Spleen (tissue), 11 donors: ENCODE results near the gene RPS18. TPM values are rescaled to one million over a fixed set of nuclear protein-coding genes. Genes with fewer than 3 reads are reported as not detected.

Experiments
- DNase-seq: peaks from one replicate; pipeline ENCODE4 v3.0.0-alpha.2; 2020
- H3K27ac ChIP-seq, 8 donors: fragments of 200-600 bp; sonication (generic) in 7 of 8; 1 replicate in 4 of 8; 2 replicates in 4 of 8; pipeline versions ENCODE4 v1.5.0 to v1.8.0; 2016 to 2021; ENCODE audit warnings: inconsistent platforms in 4 of 8, mild to moderate bottlenecking in 4 of 8, moderate library complexity in 1 of 8
- H3K27me3 ChIP-seq, 7 donors: fragments of 200-600 bp; sonication (generic) in 6 of 7; replicated peaks in 1 of 7; 1 replicate in 4 of 7; 2 replicates in 3 of 7; pipeline versions ENCODE4 v1.5.0 to v1.8.0; 2016 to 2021; ENCODE audit warnings: inconsistent platforms in 3 of 7, mild to moderate bottlenecking in 1 of 7
- H3K36me3 ChIP-seq, 6 donors: fragments of 200-600 bp; sonication (generic) in 5 of 6; 1 replicate in 4 of 6; 2 replicates in 2 of 6; pipeline versions ENCODE4 v1.5.0 to v1.8.0; 2016 to 2021; ENCODE audit warnings: inconsistent platforms in 2 of 6
- H3K4me1 ChIP-seq, 6 donors: fragments of 200-600 bp; sonication (generic) in 5 of 6; 1 replicate in 3 of 6; 2 replicates in 3 of 6; pipeline versions ENCODE4 v1.5.0 to v1.8.0; 2016 to 2021; ENCODE audit warnings: inconsistent platforms in 3 of 6
- H3K4me3 ChIP-seq, 8 donors: fragments of 200-600 bp; sonication (generic) in 7 of 8; 1 replicate in 4 of 8; 2 replicates in 4 of 8; pipeline versions ENCODE4 v1.5.0 to v1.8.0; 2016 to 2021; ENCODE audit warnings: inconsistent platforms in 4 of 8, mild to moderate bottlenecking in 4 of 8, moderate library complexity in 2 of 8
- H3K9me3 ChIP-seq, 8 donors: fragments of 200-600 bp; sonication (generic) in 7 of 8; 1 replicate in 4 of 8; 2 replicates in 4 of 8; pipeline versions ENCODE4 v1.5.0 to v1.8.0; 2016 to 2021; ENCODE audit warnings: inconsistent platforms in 4 of 8
- CTCF ChIP-seq, 11 experiments: fragments of 200-600 bp in 7 of 11; fragments of 450-650 bp in 4 of 11; sonication (generic) in 4 of 11; IDR thresholded peaks in 8 of 11; conservative IDR thresholded peaks in 3 of 11; 1 replicate in 7 of 11; 2 replicates in 4 of 11; pipeline versions ENCODE4 v1.4.0 to v1.8.0; 2016 to 2021; ENCODE audit warnings: antibody characterized with exemption in 11 of 11, inconsistent platforms in 4 of 11, mild to moderate bottlenecking in 1 of 11
- POLR2A ChIP-seq, 3 donors: fragments of 450-650 bp; IDR thresholded peaks; one replicate each; pipeline ENCODE4 v1.5.1; 2017; ENCODE audit warnings: antibody characterized with exemption in 3 of 3, mild to moderate bottlenecking in 1 of 3
- POLR2AphosphoS5 ChIP-seq, 3 donors: sonication (generic); formaldehyde crosslinking; IDR thresholded peaks; one replicate each; pipeline ENCODE4 v1.5.1; 2017; ENCODE audit warnings: antibody characterized with exemption in 3 of 3
- WGBS, 5 donors: extraction: QIAGEN DNeasy Blood & Tissue Kit in 3 of 5; methylation state at CpG; one replicate each; pipeline versions ENCODE4 v1.1.5 to v1.1.7; 2013 to 2018; 5-methylcytosine and 5-hydroxymethylcytosine counted together
- intact Hi-C: fragments of 100-400 bp; cut with DNase I; formaldehyde crosslinking; loops from one replicate; pipeline ENCODE4 v1.15.0; 2023; ENCODE audit warnings: low total_unique reads
- polyA plus RNA-seq, 3 donors: library from polyadenylated mRNA; stranded (reverse); fragments of 200-250 nt; gene quantifications; one replicate each; pipeline ENCODE4 v1.2.1, GENCODE V29; 2013
- total RNA-seq, 7 donors: library from RNA; depleted of rRNA in 3 of 7; stranded (reverse); fragments of >200 nt in 3 of 7; fragmentation: NEBNext Ultra II Directional in 4 of 7; extraction: Animal tissue kit (Norgen Biotek cat#: 25700) in 4 of 7; gene quantifications; one replicate each; pipeline versions ENCODE4 v1.1.0 to v1.2.1, GENCODE V29; 2016 to 2021
- donor health status: healthy with polysubstance abuse.
- donor health status: DM: no; HTN: no; CAD: no; lungs with moderate emphysema.
- donor health status: DM: no; HTN: no; CAD: no.
- donor health status: Bipolar disorder and iron deficiency.
- donor health status: healthy.
- donor health status: DM: no; HTN: no; CAD: no.
- donor health status: DM: yes; HTN: yes; CAD: no.

Gene RPS18
- total and polyA plus RNA-seq, 10 donors = 1,471 to 17,605 (median 2,766) TPM

- Histone ChIP-seq H3K4me1 (peaks cover 16 to 90% (median 70%) of the 10 kb centered on the region in 6 donors), H3K27me3 (no peaks in the 10 kb centered on the region), H3K9me3 (no peaks in the 10 kb centered on the region), H3K27ac (peak overlapping the region in 2 of 8 donors; percentile 3 to 94), H3K4me3 (no peak overlapping the region), H3K36me3 (peaks cover 0 to 73% (median 51%) of the 10 kb centered on the region in 6 donors)
- TF ChIP-seq CTCF (IDR thresholded peaks at IDR 0.05 in 8 of 11, conservative IDR thresholded peaks at IDR 0.05 in 3 of 11) = no peak
- TF ChIP-seq POLR2AphosphoS5 (IDR thresholded peaks at IDR 0.05) = no peak
- TF ChIP-seq POLR2A (IDR thresholded peaks at IDR 0.05) = no peak
- no peak for DNase-seq
- intact Hi-C loops = no loop called here
- 90 to 94% (median 92%) methylated on average over 3 of the region's 3 CpGs for WGBS, 5 donors
Observed at GRCh38 chr6:33301877-33302276, 30.0 kb downstream of the RPS18 start.

GRCh38 chr6:33304216-33304615, 32.3 kb downstream of the RPS18 start:
- no peak for DNase-seq
- Histone ChIP-seq H3K36me3 (peaks cover 0 to 93% (median 65%) of the 10 kb centered on the region in 6 donors), H3K9me3 (no peaks in the 10 kb centered on the region), H3K27me3 (no peaks in the 10 kb centered on the region), H3K27ac (peak overlapping the region in 1 of 8 donors; percentile 68), H3K4me1 (peaks cover 8 to 99% (median 76%) of the 10 kb centered on the region in 6 donors), H3K4me3 (no peak overlapping the region)
- WGBS, 5 donors = 87 to 93% (median 91%) methylated on average over 7 to 16 of the region's 16 CpGs
- intact Hi-C loops = no loop called here
- TF ChIP-seq POLR2AphosphoS5 (IDR thresholded peaks at IDR 0.05) (peak in 2 of 3 donors; percentile 52 to 77), CTCF (IDR thresholded peaks at IDR 0.05 in 8 of 11, conservative IDR thresholded peaks at IDR 0.05 in 3 of 11) (no peak)

- peak overlapping the region in 5 of 8 donors; percentile 9 to 68 (median 43) for H3K27ac ChIP-seq
- peaks cover 0 to 100% (median 70%) of the 10 kb centered on the region in 6 donors for H3K36me3 ChIP-seq
- DNase-seq = no peak
- H3K9me3 ChIP-seq = no peaks in the 10 kb centered on the region
- no peak overlapping the region for H3K4me3 ChIP-seq
- WGBS, 5 donors = 86 to 92% (median 89%) methylated on average over 7 to 8 of the region's 8 CpGs
- no peaks in the 10 kb centered on the region for H3K27me3 ChIP-seq
- H3K4me1 ChIP-seq = peaks cover 11 to 100% (median 78%) of the 10 kb centered on the region in 6 donors
- TF ChIP-seq CTCF (IDR thresholded peaks at IDR 0.05 in 8 of 11, conservative IDR thresholded peaks at IDR 0.05 in 3 of 11) (no peak), POLR2AphosphoS5 (IDR thresholded peaks at IDR 0.05) (peak in 2 of 3 donors; percentile 18 to 59)
- intact Hi-C loops = no loop called here
Observed at GRCh38 chr6:33305052-33305451, 33.2 kb downstream of the RPS18 start.

GRCh38 chr6:33306356-33306755, 34.5 kb downstream of the RPS18 start:
- Histone ChIP-seq H3K4me3 (no peak overlapping the region), H3K4me1 (peaks cover 21 to 100% (median 78%) of the 10 kb centered on the region in 6 donors), H3K27me3 (no peaks in the 10 kb centered on the region), H3K9me3 (no peaks in the 10 kb centered on the region), H3K27ac (peak overlapping the region in 4 of 8 donors; percentile 9 to 68 (median 47)), H3K36me3 (peaks cover 0 to 100% (median 80%) of the 10 kb centered on the region in 6 donors)
- intact Hi-C loops = no loop called here
- WGBS, 5 donors = 81 to 95% (median 85%) methylated on average over 4 of the region's 4 CpGs
- DNase-seq = no peak
- TF ChIP-seq POLR2A (IDR thresholded peaks at IDR 0.05) = no peak
- no peak for TF ChIP-seq CTCF (IDR thresholded peaks at IDR 0.05 in 8 of 11, conservative IDR thresholded peaks at IDR 0.05 in 3 of 11)
- no peak for TF ChIP-seq POLR2AphosphoS5 (IDR thresholded peaks at IDR 0.05)
